SK-N-SH treated with all-trans-retinoic acid at 6 μM for 48 hours (cell line): ENCODE data around the gene ELOVL6.

Experiments used
- ATAC-seq: fragments of 200-7000 bp; cut with Tn5 transposase; 3 replicates; pipeline ENCODE4 v1.9.1; 2020; ENCODE audit warnings: mild to moderate bottlenecking, moderate library complexity
- ARNTL ChIP-seq: fragments of 450-650 bp; formaldehyde crosslinking; IDR thresholded peaks from 2 replicates; pipeline ENCODE4 v1.5.0; 2020; ENCODE audit warnings: low read depth, mild to moderate bottlenecking, moderate library complexity, borderline replicate concordance
- BACH2 ChIP-seq: fragments of 250-450 bp; sonication (Bioruptor Pico); IDR thresholded peaks from 2 replicates; pipeline ENCODE4 v1.9.0; 2021; ENCODE audit warnings: mild to moderate bottlenecking, borderline replicate concordance
- CREB5 ChIP-seq: fragments of 250-450 bp; sonication (Bioruptor Pico); IDR thresholded peaks from 2 replicates; pipeline ENCODE4 v1.5.1; 2020; ENCODE audit warnings: low read depth, mild to moderate bottlenecking, moderate library complexity
- CSDC2 ChIP-seq: fragments of 250-450 bp; sonication (Bioruptor Pico); IDR thresholded peaks from 2 replicates; pipeline ENCODE4 v1.5.0; 2020; ENCODE audit warnings: mild to moderate bottlenecking, moderate library complexity
- CSRNP3 ChIP-seq: fragments of 250-450 bp; sonication (Bioruptor Pico); IDR thresholded peaks from 2 replicates; pipeline ENCODE4 v1.5.1; 2021; ENCODE audit warnings: mild to moderate bottlenecking, moderate library complexity
- ESRRG ChIP-seq: fragments of 250-450 bp; sonication (Bioruptor Pico); IDR thresholded peaks from 2 replicates; pipeline ENCODE4 v1.6.1; 2021; ENCODE audit warnings: mild to moderate bottlenecking
- GLIS3 ChIP-seq: fragments of 250-450 bp; sonication (Bioruptor Pico); IDR thresholded peaks from 2 replicates; pipeline ENCODE4 v1.5.0; 2020; ENCODE audit warnings: mild to moderate bottlenecking, moderate library complexity
- ISL1 ChIP-seq: fragments of 250-450 bp; sonication (Bioruptor Pico); IDR thresholded peaks from 2 replicates; pipeline ENCODE4 v2.1.2; 2022; ENCODE audit warnings: mild to moderate bottlenecking, moderate library complexity
- OSR1 ChIP-seq: fragments of 250-450 bp; sonication (Bioruptor Pico); IDR thresholded peaks from 2 replicates; pipeline ENCODE4 v1.8.0; 2022; ENCODE audit warnings: moderate library complexity, mild to moderate bottlenecking, inconsistent platforms
- PPARA ChIP-seq: fragments of 250-450 bp; sonication (Bioruptor Pico); IDR thresholded peaks from 2 replicates; pipeline ENCODE4 v1.5.0; 2020; ENCODE audit warnings: mild to moderate bottlenecking, borderline replicate concordance
- SNAI2 ChIP-seq: fragments of 250-450 bp; sonication (Bioruptor Pico); IDR thresholded peaks from 2 replicates; pipeline ENCODE4 v1.5.0; 2020; ENCODE audit warnings: mild to moderate bottlenecking, moderate library complexity
- TOX ChIP-seq: fragments of 250-450 bp; sonication (Bioruptor Pico); IDR thresholded peaks from 2 replicates; pipeline ENCODE4 v1.8.0; 2021; ENCODE audit warnings: mild to moderate bottlenecking, moderate library complexity, borderline replicate concordance
- ZC3H10 ChIP-seq: fragments of 250-450 bp; sonication (Bioruptor Pico); IDR thresholded peaks from 2 replicates; pipeline ENCODE4 v1.5.1; 2021; ENCODE audit warnings: mild to moderate bottlenecking, moderate library complexity
- ZFP3 ChIP-seq: fragments of 250-450 bp; sonication (Bioruptor Pico); IDR thresholded peaks from 2 replicates; pipeline ENCODE4 v1.5.0; 2020; ENCODE audit warnings: mild to moderate bottlenecking, moderate library complexity
- ZFP30 ChIP-seq: fragments of 450-650 bp; formaldehyde crosslinking; IDR thresholded peaks from 2 replicates; pipeline ENCODE4 v1.5.0; 2022; ENCODE audit warnings: mild to moderate bottlenecking, moderate library complexity
- ZNF565 ChIP-seq: fragments of 450-650 bp; formaldehyde crosslinking; conservative IDR thresholded peaks from 2 replicates; pipeline ENCODE4 v1.5.0; 2020; ENCODE audit warnings: low read depth, mild to moderate bottlenecking, moderate library complexity
- ZNF70 ChIP-seq: fragments of 450-650 bp; formaldehyde crosslinking; IDR thresholded peaks from 2 replicates; pipeline ENCODE4 v1.5.0; 2020; ENCODE audit warnings: mild to moderate bottlenecking, moderate library complexity
- ZNF8 ChIP-seq: fragments of 450-650 bp; formaldehyde crosslinking; IDR thresholded peaks from 2 replicates; pipeline ENCODE4 v1.5.0; 2020; ENCODE audit warnings: mild to moderate bottlenecking, moderate library complexity
- TF ChIP-seq, protein P1 (sequence below): fragments of 250-450 bp; sonication (Bioruptor Pico); IDR thresholded peaks from 2 replicates; pipeline ENCODE4 v1.5.0; 2020; ENCODE audit warnings: mild to moderate bottlenecking, moderate library complexity
- TF ChIP-seq, protein P2 (sequence below): fragments of 250-450 bp; sonication (Bioruptor Pico); IDR thresholded peaks from 2 replicates; pipeline ENCODE4 v1.8.0; 2021; ENCODE audit warnings: low read depth, mild to moderate bottlenecking, moderate library complexity, borderline replicate concordance
- TF ChIP-seq, protein P3 (sequence below): fragments of 250-450 bp; sonication (Bioruptor Pico); IDR thresholded peaks from 2 replicates; pipeline ENCODE4 v1.8.0; 2020; ENCODE audit warnings: mild to moderate bottlenecking, moderate library complexity, borderline replicate concordance

The ELOVL6 gene

DNA sequence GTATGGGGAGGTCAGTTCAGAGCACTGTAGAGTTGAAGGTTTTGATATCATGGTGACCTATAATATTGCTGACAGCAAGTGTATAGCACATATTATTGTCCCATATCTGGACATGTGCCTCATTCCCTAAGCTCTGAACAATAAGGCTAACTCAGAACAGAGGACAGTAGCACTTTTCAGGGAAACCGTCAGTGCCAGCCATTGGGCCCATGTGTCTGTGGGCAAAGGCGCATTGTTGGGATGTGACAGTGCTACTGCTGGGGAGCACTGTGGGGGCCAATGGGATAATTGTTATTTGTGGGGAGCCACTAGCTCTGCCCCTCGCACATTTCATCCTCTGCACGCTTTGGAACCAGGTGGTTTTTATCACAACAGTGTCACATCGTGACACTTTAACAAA, 136.2 kb downstream of the ELOVL6 start:
- no peak for ATAC-seq

DNA sequence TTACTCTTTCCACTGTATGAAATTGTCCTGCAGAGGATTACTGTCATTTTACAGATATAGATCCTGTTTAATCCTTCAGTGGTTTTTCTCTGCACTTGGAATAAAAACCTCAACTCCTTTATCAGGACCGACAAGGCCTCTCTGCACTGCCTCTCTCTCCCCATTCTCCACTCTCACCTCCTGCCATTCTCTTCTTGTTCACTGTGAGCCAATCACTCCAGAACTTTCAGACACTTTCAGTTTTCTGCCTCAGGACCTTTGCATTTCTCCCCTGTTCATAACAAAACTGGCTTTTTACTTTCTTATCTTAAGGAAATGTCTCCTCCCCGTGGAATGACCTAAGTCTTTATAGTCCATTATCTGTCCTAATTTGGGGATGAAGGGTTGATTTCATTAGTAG, 137.3 kb downstream of the ELOVL6 start:
- TF ChIP-seq ZC3H10 (CRISPR knock-in tag): no peak
- no peak for ATAC-seq

More for the DNA sequence above, 136.2 kb downstream of the ELOVL6 start:
- TF ChIP-seq ZNF565 (CRISPR knock-in tag) (no peak), PPARA (CRISPR knock-in tag) (no peak), ARNTL (CRISPR knock-in tag) (no peak), TOX (CRISPR knock-in tag) (no peak)
- TF ChIP-seq, protein P1, sequence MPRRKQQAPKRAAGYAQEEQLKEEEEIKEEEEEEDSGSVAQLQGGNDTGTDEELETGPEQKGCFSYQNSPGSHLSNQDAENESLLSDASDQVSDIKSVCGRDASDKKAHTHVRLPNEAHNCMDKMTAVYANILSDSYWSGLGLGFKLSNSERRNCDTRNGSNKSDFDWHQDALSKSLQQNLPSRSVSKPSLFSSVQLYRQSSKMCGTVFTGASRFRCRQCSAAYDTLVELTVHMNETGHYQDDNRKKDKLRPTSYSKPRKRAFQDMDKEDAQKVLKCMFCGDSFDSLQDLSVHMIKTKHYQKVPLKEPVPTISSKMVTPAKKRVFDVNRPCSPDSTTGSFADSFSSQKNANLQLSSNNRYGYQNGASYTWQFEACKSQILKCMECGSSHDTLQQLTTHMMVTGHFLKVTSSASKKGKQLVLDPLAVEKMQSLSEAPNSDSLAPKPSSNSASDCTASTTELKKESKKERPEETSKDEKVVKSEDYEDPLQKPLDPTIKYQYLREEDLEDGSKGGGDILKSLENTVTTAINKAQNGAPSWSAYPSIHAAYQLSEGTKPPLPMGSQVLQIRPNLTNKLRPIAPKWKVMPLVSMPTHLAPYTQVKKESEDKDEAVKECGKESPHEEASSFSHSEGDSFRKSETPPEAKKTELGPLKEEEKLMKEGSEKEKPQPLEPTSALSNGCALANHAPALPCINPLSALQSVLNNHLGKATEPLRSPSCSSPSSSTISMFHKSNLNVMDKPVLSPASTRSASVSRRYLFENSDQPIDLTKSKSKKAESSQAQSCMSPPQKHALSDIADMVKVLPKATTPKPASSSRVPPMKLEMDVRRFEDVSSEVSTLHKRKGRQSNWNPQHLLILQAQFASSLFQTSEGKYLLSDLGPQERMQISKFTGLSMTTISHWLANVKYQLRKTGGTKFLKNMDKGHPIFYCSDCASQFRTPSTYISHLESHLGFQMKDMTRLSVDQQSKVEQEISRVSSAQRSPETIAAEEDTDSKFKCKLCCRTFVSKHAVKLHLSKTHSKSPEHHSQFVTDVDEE (CRISPR knock-in tag): no peak
- TF ChIP-seq, protein P2, sequence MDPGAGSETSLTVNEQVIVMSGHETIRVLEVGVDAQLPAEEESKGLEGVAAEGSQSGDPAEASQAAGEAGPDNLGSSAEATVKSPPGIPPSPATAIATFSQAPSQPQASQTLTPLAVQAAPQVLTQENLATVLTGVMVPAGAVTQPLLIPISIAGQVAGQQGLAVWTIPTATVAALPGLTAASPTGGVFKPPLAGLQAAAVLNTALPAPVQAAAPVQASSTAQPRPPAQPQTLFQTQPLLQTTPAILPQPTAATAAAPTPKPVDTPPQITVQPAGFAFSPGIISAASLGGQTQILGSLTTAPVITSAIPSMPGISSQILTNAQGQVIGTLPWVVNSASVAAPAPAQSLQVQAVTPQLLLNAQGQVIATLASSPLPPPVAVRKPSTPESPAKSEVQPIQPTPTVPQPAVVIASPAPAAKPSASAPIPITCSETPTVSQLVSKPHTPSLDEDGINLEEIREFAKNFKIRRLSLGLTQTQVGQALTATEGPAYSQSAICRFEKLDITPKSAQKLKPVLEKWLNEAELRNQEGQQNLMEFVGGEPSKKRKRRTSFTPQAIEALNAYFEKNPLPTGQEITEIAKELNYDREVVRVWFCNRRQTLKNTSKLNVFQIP (CRISPR knock-in tag): no peak

DNA sequence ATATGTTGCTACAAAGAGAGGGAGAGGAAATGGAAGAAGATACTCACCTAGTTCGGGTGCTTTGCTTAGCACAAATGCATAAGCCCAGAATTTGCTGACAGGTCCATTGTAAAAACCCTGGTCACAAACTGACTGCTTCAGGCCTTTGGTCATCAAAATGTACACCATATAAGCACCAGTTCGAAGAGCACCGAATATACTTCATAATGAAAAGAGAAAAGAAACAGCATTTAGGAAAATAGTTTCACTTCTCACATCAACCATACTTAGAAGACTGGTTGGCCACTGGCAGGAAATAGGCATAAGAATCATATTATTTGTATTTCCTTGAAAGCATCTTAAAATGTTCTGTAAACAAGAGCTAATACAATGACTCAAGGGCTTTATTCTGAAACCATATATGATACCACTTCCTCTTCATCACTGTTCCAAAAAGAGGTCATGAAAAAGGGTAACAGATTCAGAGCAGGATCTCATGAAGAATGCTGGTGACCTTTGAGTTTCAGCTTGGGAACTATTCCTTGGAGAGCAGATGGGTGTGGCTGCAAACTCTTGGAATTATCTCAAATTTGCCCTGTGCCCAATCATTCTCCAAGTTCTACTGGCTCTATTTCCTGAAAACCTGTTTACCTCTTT, 138.7 kb downstream of the ELOVL6 start:
- TF ChIP-seq, protein P2 (CRISPR knock-in tag): no peak
- no peak for TF ChIP-seq BACH2 (CRISPR knock-in tag)
- no peak for TF ChIP-seq ISL1
- no peak for TF ChIP-seq ZC3H10 (CRISPR knock-in tag)
- TF ChIP-seq OSR1 (CRISPR knock-in tag): no peak
- TF ChIP-seq TOX (CRISPR knock-in tag): no peak
- TF ChIP-seq ZNF70: no peak
- TF ChIP-seq CREB5 (CRISPR knock-in tag): no peak
- no peak for TF ChIP-seq SNAI2
- no peak for TF ChIP-seq ESRRG (CRISPR knock-in tag)
- TF ChIP-seq ZFP30 (CRISPR knock-in tag): no peak
- no peak for TF ChIP-seq ARNTL (CRISPR knock-in tag)
- no peak for TF ChIP-seq ZFP3
- TF ChIP-seq GLIS3 (CRISPR knock-in tag): no peak
- TF ChIP-seq, all 23 proteins: peak for 0
- ATAC-seq: no peak

GRCh38 chr4:110058677-110059076, 139.7 kb downstream of the ELOVL6 start:
- ATAC-seq: no peak
- TF ChIP-seq CSDC2 (CRISPR knock-in tag): no peak
- no peak for TF ChIP-seq ZNF565 (CRISPR knock-in tag)
- no peak for TF ChIP-seq CREB5 (CRISPR knock-in tag)
- no peak for TF ChIP-seq ZNF8
- no peak for TF ChIP-seq TOX (CRISPR knock-in tag)
- no peak for TF ChIP-seq PPARA (CRISPR knock-in tag)
- TF ChIP-seq CSRNP3 (CRISPR knock-in tag): no peak
- no peak for TF ChIP-seq ZFP30 (CRISPR knock-in tag)
- TF ChIP-seq ZFP3: no peak
- TF ChIP-seq, protein P3, sequence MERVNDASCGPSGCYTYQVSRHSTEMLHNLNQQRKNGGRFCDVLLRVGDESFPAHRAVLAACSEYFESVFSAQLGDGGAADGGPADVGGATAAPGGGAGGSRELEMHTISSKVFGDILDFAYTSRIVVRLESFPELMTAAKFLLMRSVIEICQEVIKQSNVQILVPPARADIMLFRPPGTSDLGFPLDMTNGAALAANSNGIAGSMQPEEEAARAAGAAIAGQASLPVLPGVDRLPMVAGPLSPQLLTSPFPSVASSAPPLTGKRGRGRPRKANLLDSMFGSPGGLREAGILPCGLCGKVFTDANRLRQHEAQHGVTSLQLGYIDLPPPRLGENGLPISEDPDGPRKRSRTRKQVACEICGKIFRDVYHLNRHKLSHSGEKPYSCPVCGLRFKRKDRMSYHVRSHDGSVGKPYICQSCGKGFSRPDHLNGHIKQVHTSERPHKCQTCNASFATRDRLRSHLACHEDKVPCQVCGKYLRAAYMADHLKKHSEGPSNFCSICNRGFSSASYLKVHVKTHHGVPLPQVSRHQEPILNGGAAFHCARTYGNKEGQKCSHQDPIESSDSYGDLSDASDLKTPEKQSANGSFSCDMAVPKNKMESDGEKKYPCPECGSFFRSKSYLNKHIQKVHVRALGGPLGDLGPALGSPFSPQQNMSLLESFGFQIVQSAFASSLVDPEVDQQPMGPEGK: no peak
- no peak for TF ChIP-seq BACH2 (CRISPR knock-in tag)
